Calu3 (cell line): ENCODE measurements around the gene XRCC4. TPM values are rescaled to one million over a fixed set of nuclear protein-coding genes. Genes with fewer than 3 reads are reported as not detected.

Source experiments
- BruUV-seq: library from RNA; stranded (reverse); fragments of 400-500 nt; replicated peaks from 2 replicates; lab custom pipeline; 2021; lab: Mats Ljungman, UMichigan
- CTCF ChIA-PET: fragments of 300-600 bp; sonication (Branson Sonifier 250); formaldehyde crosslinking; loops from one replicate; lab custom pipeline; 2022; ENCODE audit warnings: antibody characterized with exemption; lab: Charles Lee
- DNase-seq: peaks from one replicate; pipeline ENCODE4 v3.0.0; 2022
- H3K27ac Mint-ChIP-seq: one replicate; pipeline ENCODE4 v1.8.0; 2022; ENCODE audit warnings: mixed read lengths; ENCODE audit not compliant: unreplicated experiment
- H3K27me3 Mint-ChIP-seq: one replicate; pipeline ENCODE4 v1.8.0; 2022; ENCODE audit warnings: mixed read lengths; ENCODE audit not compliant: unreplicated experiment
- H3K36me3 Mint-ChIP-seq: one replicate; pipeline ENCODE4 v1.8.0; 2022; ENCODE audit warnings: mild to moderate bottlenecking, moderate library complexity, mixed read lengths; ENCODE audit not compliant: insufficient read depth, unreplicated experiment
- H3K4me1 Mint-ChIP-seq: one replicate; pipeline ENCODE4 v1.8.0; 2022; ENCODE audit warnings: mild to moderate bottlenecking, low read depth, mixed read lengths; ENCODE audit not compliant: unreplicated experiment
- H3K4me3 Mint-ChIP-seq: one replicate; pipeline ENCODE4 v1.8.0; 2022; ENCODE audit warnings: mild to moderate bottlenecking, low read depth, moderate library complexity, mixed read lengths; ENCODE audit not compliant: unreplicated experiment
- H3K9me3 Mint-ChIP-seq: one replicate; pipeline ENCODE4 v1.8.0; 2022; ENCODE audit warnings: low read depth, mixed read lengths; ENCODE audit not compliant: unreplicated experiment
- CTCF ChIP-seq: fragments of 200-600 bp; IDR thresholded peaks from one replicate; pipeline ENCODE4 v1.8.0; 2022; ENCODE audit warnings: antibody characterized with exemption; ENCODE audit not compliant: unreplicated experiment
- intact Hi-C: fragments of 100-400 bp; cut with micrococcal nuclease; formaldehyde crosslinking; loops from one replicate; pipeline ENCODE4 v1.10.0; 2022; ENCODE audit not compliant: unreplicated experiment
- total RNA-seq: library from RNA; stranded (reverse); gene quantifications from 2 replicates; pipeline ENCODE4 v1.2.3, GENCODE V29; 2022

Gene XRCC4
- total RNA-seq, 1 experiment from 2014 or later, result 25.5 TPM

- no peak for TF ChIP-seq CTCF
- peaks cover 5% of the 10 kb centered on the region for H3K9me3 Mint-ChIP-seq
- H3K4me1 Mint-ChIP-seq, result no peaks in the 10 kb centered on the region
- DNase-seq, result no peak
- intact Hi-C loops, result no loop called here
- no peaks in the 10 kb centered on the region for H3K27me3 Mint-ChIP-seq
- H3K36me3 Mint-ChIP-seq, result no peaks in the 10 kb centered on the region
- no peak overlapping the region for H3K27ac Mint-ChIP-seq
- no TSS peak for BruUV-seq
- CTCF ChIA-PET, result no interaction called here
- no peak overlapping the region for H3K4me3 Mint-ChIP-seq
Measured at GRCh38 chr5:83343299-83343698, 266.0 kb downstream of the XRCC4 start.

- no peaks in the 10 kb centered on the region for H3K27me3 Mint-ChIP-seq
- H3K36me3 Mint-ChIP-seq, result no peaks in the 10 kb centered on the region
- no peak overlapping the region for H3K4me3 Mint-ChIP-seq
- no peaks in the 10 kb centered on the region for H3K4me1 Mint-ChIP-seq
- CTCF ChIA-PET, result no interaction called here
- intact Hi-C loops, result no loop called here
- BruUV-seq, result no TSS peak
- peaks cover 13% of the 10 kb centered on the region for H3K9me3 Mint-ChIP-seq
- H3K27ac Mint-ChIP-seq, result no peak overlapping the region
- no peak for TF ChIP-seq CTCF
- DNase-seq, result no peak
Measured at GRCh38 chr5:83345423-83345822, 268.1 kb downstream of the XRCC4 start.

GRCh38 chr5:83348281-83348780 is 271.0 kb downstream of the XRCC4 start:
- Mint-ChIP-seq H3K4me3 (no peak overlapping the region), H3K4me1 (no peaks in the 10 kb centered on the region), H3K27me3 (no peaks in the 10 kb centered on the region), H3K27ac (no peak overlapping the region), H3K36me3 (no peaks in the 10 kb centered on the region), H3K9me3 (peaks cover 17% of the 10 kb centered on the region)
- intact Hi-C loops, result no loop called here
- BruUV-seq, result no TSS peak
- CTCF ChIA-PET, result no interaction called here
- no peak for DNase-seq
- TF ChIP-seq CTCF, result no peak

- Mint-ChIP-seq H3K4me3 (no peak overlapping the region), H3K27ac (no peak overlapping the region), H3K9me3 (peaks cover 12% of the 10 kb centered on the region), H3K4me1 (no peaks in the 10 kb centered on the region), H3K27me3 (no peaks in the 10 kb centered on the region), H3K36me3 (no peaks in the 10 kb centered on the region)
- intact Hi-C loops, result no loop called here
- BruUV-seq, result no TSS peak
- DNase-seq, result no peak
- no peak for TF ChIP-seq CTCF
- CTCF ChIA-PET, result no interaction called here
Measured at GRCh38 chr5:83353231-83353630, 275.9 kb downstream of the XRCC4 start.
